Sigmoid colon (tissue), 4 donors: ENCODE data around the gene PCDHB6.

Experiments used
- EP300 ChIP-seq, 4 donors: sonication (generic); formaldehyde crosslinking; IDR thresholded peaks; one replicate each; pipeline ENCODE4 v1.6.1; 2017; ENCODE audit warnings: antibody characterized with exemption in 4 of 4
- POLR2A ChIP-seq, 2 donors: fragments of 450-650 bp; IDR thresholded peaks; one replicate each; pipeline ENCODE4 v1.6.1; 2016; ENCODE audit warnings: antibody characterized with exemption in 2 of 2, mild to moderate bottlenecking in 2 of 2, moderate library complexity in 2 of 2
- POLR2AphosphoS5 ChIP-seq, 4 donors: sonication (generic); formaldehyde crosslinking; IDR thresholded peaks; one replicate each; pipeline ENCODE4 v1.6.1; 2017; ENCODE audit warnings: antibody characterized with exemption in 4 of 4
- TF ChIP-seq, protein P1 (sequence below), 4 experiments: fragments of 450-650 bp in 3 of 4; fragments of 200-600 bp in 1 of 4; IDR thresholded peaks; one replicate each; pipeline ENCODE4 v1.5.1; 2016 to 2019; ENCODE audit warnings: antibody characterized with exemption in 4 of 4, mild to moderate bottlenecking in 3 of 4, moderate library complexity in 2 of 4

DNA sequence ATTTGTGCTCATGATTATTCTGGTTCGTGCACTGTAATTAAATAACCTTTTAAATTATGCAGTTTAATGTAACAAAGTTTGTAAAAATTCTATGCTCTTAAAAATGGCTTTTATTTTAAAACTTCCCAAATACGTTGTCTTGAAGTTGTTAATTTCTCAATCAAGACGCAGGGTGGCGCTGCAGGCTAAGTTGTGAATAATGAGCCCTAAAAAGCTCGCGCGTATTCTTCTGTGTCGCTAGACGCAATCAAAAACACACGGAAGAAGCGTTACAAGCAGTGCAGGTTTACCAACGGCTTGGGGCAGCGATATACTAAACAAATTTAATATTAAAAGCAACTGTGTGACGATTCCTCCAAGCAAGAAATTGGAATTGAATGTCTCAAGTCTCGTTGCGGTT is 28.3 kb upstream of the PCDHB6 start, which contains the start of gene PCDHB4:
- TF ChIP-seq POLR2A (IDR thresholded peaks at IDR 0.05) (no peak), EP300 (IDR thresholded peaks at IDR 0.05) (no peak), POLR2AphosphoS5 (IDR thresholded peaks at IDR 0.05) (no peak)
- TF ChIP-seq, protein P1, sequence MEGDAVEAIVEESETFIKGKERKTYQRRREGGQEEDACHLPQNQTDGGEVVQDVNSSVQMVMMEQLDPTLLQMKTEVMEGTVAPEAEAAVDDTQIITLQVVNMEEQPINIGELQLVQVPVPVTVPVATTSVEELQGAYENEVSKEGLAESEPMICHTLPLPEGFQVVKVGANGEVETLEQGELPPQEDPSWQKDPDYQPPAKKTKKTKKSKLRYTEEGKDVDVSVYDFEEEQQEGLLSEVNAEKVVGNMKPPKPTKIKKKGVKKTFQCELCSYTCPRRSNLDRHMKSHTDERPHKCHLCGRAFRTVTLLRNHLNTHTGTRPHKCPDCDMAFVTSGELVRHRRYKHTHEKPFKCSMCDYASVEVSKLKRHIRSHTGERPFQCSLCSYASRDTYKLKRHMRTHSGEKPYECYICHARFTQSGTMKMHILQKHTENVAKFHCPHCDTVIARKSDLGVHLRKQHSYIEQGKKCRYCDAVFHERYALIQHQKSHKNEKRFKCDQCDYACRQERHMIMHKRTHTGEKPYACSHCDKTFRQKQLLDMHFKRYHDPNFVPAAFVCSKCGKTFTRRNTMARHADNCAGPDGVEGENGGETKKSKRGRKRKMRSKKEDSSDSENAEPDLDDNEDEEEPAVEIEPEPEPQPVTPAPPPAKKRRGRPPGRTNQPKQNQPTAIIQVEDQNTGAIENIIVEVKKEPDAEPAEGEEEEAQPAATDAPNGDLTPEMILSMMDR (IDR thresholded peaks at IDR 0.05) = no peak
